Omental fat pad (tissue), 4 donors: ENCODE measurements around the gene PRR29. TPM values are rescaled to one million over a fixed set of nuclear protein-coding genes. Genes with fewer than 3 reads are reported as not detected.

ENCODE experiments used
- ATAC-seq: fragments of 150-250 bp; one replicate; pipeline ENCODE4 v1.9.1; 2016; ENCODE audit warnings: mild to moderate bottlenecking, moderate library complexity; ENCODE audit not compliant: low FRiP score
- DNase-seq: peaks from one replicate; pipeline ENCODE4 v3.0.0-alpha.2; 2019; ENCODE audit warnings: low spot score
- CTCF ChIP-seq, 3 donors: fragments of 450-650 bp; IDR thresholded peaks; one replicate each; pipeline ENCODE4 v1.5.1; 2016 to 2017; ENCODE audit warnings: antibody characterized with exemption in 3 of 3, mild to moderate bottlenecking in 3 of 3, moderate library complexity in 2 of 3
- total RNA-seq, 4 donors: library from RNA; depleted of rRNA; stranded (reverse); fragments of >200 nt; gene quantifications; one replicate each; pipeline ENCODE4 v1.1.0, GENCODE V29; 2016

Gene PRR29
- total RNA-seq, 4 donors from 2014 or later = 0.19 to 1.1 (median 0.55) TPM

- no peak for TF ChIP-seq CTCF (IDR thresholded peaks at IDR 0.05)
- DNase-seq = no peak
- ATAC-seq = no peak
Observed at GRCh38 chr17:64007838-64008282, 9.7 kb downstream of the PRR29 start.

GRCh38 chr17:64008346-64008745, 10.2 kb downstream of the PRR29 start:
- ATAC-seq = no peak
- no peak for DNase-seq
- TF ChIP-seq CTCF (IDR thresholded peaks at IDR 0.05) = no peak

- ATAC-seq = no peak
- no peak for DNase-seq
- TF ChIP-seq CTCF (IDR thresholded peaks at IDR 0.05) = no peak
Observed at GRCh38 chr17:64008830-64009229, 10.7 kb downstream of the PRR29 start.

- no peak for DNase-seq
- no peak for ATAC-seq
Observed at GRCh38 chr17:64009571-64010402, 11.6 kb downstream of the PRR29 start.

GRCh38 chr17:64015447-64015846, 17.3 kb downstream of the PRR29 start:
- TF ChIP-seq CTCF (IDR thresholded peaks at IDR 0.05) = no peak
- DNase-seq (no peak), ATAC-seq (no peak)

More at GRCh38 chr17:64009571-64010402, 11.6 kb downstream of the PRR29 start:
- no peak for TF ChIP-seq CTCF (IDR thresholded peaks at IDR 0.05)

- DNase-seq = no peak
- ATAC-seq = no peak
- no peak for TF ChIP-seq CTCF (IDR thresholded peaks at IDR 0.05)
Observed at GRCh38 chr17:64016231-64016784, 18.2 kb downstream of the PRR29 start.

GRCh38 chr17:64016974-64017373, 18.8 kb downstream of the PRR29 start:
- no peak for TF ChIP-seq CTCF (IDR thresholded peaks at IDR 0.05)
- no peak for DNase-seq
- ATAC-seq = no peak
